Astrocyte of the cerebellum (primary cell): ENCODE results near the gene PDE6H.

Experiments
- DNase-seq: peaks from one replicate; pipeline ENCODE4 v3.0.0-alpha.2; 2011; ENCODE audit warnings: low read depth
- H3K4me3 ChIP-seq: 2 replicates; pipeline ENCODE4 v1.5.1; 2011; ENCODE audit warnings: mild to moderate bottlenecking, low read depth, low read length, moderate library complexity
- in situ Hi-C: cut with HindIII; loops from 2 replicates; pipeline ENCODE4 v1.10.0; 2017; ENCODE audit warnings: low sequenced_read_pairs
- TF ChIP-seq, protein P1 (sequence below): IDR thresholded peaks from 2 replicates; pipeline ENCODE4 v1.5.1; 2012; ENCODE audit warnings: low read length, low read depth, moderate library complexity, mild to moderate bottlenecking; ENCODE audit errors: missing control alignments

PDE6H gene

GRCh38 chr12:14986449-14986848 lies 13.6 kb downstream of the PDE6H start:
- DNase-seq = no peak
- H3K4me3 ChIP-seq = no peak overlapping the region
- in situ Hi-C loops = no loop called here
- TF ChIP-seq, protein P1, sequence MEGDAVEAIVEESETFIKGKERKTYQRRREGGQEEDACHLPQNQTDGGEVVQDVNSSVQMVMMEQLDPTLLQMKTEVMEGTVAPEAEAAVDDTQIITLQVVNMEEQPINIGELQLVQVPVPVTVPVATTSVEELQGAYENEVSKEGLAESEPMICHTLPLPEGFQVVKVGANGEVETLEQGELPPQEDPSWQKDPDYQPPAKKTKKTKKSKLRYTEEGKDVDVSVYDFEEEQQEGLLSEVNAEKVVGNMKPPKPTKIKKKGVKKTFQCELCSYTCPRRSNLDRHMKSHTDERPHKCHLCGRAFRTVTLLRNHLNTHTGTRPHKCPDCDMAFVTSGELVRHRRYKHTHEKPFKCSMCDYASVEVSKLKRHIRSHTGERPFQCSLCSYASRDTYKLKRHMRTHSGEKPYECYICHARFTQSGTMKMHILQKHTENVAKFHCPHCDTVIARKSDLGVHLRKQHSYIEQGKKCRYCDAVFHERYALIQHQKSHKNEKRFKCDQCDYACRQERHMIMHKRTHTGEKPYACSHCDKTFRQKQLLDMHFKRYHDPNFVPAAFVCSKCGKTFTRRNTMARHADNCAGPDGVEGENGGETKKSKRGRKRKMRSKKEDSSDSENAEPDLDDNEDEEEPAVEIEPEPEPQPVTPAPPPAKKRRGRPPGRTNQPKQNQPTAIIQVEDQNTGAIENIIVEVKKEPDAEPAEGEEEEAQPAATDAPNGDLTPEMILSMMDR = no peak

DNA sequence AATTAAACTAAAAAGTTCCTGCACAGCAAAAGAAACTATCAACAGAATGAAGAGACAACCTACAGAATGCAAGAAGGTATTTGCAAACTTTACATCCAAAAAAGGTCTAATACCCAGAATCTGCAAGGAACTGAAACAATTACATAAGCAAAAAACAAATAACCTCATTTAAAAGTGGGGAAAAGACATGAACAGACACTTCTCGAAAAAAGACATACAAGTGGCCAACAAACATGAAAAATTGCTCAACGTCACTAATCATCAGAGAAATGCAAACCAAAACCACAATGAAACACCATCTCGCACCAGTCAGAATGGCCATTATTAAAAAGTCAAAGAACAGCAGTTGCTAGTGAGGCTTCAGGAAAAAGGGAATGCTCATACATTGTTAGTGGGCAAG lies 15.2 kb downstream of the PDE6H start:
- no peak overlapping the region for H3K4me3 ChIP-seq
- DNase-seq = no peak
- TF ChIP-seq, protein P1 = no peak
- in situ Hi-C loops = no loop called here

DNA sequence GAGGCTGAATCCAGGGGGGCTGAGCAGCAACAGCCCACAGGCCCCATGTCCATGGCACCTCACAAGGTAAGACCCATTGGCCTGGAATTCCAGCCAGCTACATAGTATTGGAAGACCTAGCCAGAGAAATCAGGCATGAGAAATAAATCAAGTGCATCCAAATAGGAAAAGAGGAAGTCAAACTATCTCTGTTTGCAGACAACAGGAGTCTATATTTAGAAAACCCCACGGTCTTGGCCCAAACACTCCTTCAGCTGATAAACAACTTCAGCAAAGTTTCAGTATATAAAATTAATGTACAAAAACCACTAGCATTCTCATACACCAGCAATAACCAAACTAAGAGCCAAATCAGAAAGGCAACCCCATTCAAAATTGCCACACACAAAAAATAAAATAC lies 16.9 kb downstream of the PDE6H start:
- in situ Hi-C loops = no loop called here
- DNase-seq = no peak
- TF ChIP-seq, protein P1 = no peak
- no peak overlapping the region for H3K4me3 ChIP-seq

DNA sequence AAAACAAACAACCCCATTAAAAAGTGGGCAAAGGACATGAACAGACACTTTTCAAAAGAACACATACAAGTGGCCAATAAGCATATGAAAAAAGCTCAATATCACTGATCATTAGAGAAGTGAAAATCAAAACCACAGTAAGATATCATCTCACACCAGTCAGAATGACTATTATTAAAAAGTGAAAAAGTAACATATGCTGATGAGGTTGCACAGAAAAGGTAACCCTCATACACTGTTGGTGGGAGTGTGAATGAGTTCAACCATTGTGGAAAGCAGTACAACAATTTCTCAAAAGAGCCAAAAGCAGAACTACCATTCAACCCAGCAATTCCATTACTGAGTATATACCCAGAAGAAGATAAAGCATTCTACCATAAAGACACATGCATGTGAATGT lies 18.2 kb downstream of the PDE6H start:
- TF ChIP-seq, protein P1 = no peak
- H3K4me3 ChIP-seq = no peak overlapping the region
- in situ Hi-C loops = no loop called here
- DNase-seq = no peak

GRCh38 chr12:14992673-14993072 lies 19.8 kb downstream of the PDE6H start:
- H3K4me3 ChIP-seq = no peak overlapping the region
- in situ Hi-C loops = no loop called here
- no peak for DNase-seq
- TF ChIP-seq, protein P1 = no peak

GRCh38 chr12:14993117-14993516 lies 20.3 kb downstream of the PDE6H start:
- in situ Hi-C loops = no loop called here
- H3K4me3 ChIP-seq = no peak overlapping the region
- no peak for DNase-seq
- TF ChIP-seq, protein P1 = no peak
